ENCODE results near the gene ECHS1.

Gene ECHS1

GRCh38 chr10:133316732-133317131 is 56.4 kb downstream of the ECHS1 start:
- DNase-seq, result no peak

DNA sequence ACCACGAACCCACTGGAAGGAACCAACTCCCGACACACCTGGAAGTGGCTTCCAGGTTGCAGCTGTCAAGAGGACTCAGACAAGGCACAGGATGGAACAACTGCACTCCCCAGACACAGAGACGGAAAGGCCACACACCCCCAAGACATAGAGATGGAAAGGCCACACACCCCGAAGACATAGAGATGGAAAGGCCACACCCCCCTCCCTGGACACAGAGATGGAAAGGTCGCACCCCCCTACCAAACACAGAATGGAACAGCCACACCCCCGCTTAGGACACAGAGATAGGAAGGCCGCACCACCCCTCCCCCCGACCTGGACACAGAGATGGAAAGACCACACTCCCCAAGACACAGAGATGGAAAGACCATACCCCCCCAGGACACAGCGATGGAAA is 56.9 kb downstream of the ECHS1 start:
- no peak for DNase-seq

- peak; percentile 18 for DNase-seq
These were observed 57.3 kb downstream of the ECHS1 start for GRCh38 chr10:133315847-133316246.

GRCh38 chr10:133314911-133315310 is 58.2 kb downstream of the ECHS1 start:
- DNase-seq, result no peak

- no peak for DNase-seq
These were observed 60.0 kb downstream of the ECHS1 start for GRCh38 chr10:133313192-133313591.

DNA sequence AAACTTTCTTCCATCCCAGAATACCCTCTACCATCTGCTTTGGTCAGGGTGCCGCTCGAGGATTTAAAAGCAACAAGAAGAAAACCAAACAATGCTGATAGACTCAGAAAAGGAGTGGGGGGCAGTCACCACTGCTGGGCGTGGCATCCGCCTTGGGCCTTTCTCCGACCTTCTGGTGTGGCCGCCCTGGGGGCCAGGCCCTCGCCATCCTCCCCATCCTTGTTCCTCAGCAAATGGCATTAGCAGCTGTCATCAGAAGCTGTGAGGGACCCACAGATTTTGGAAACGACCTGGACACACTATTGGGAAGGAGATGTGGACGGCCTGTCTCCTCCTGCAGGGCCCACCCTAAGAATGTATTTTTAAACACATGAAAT is 60.4 kb downstream of the ECHS1 start:
- no peak for DNase-seq

Measured in activated CD4-positive, alpha-beta T cell treated with anti-CD3 and anti-CD28 coated beads, Interleukin-10, Interleukin-2, amounts not matched to agents 100 ng/mL and 50 ng/mL, durations not matched to agents 16 hours and 8 hours (primary cell).